Stimulated activated CD4-positive, alpha-beta T cell treated with anti-CD3 and anti-CD28 coated beads, Interleukin-2, amount 100 ng/mL, for 24 hours (primary cell): ENCODE results near the gene SLC25A45.

Experiments used
- DNase-seq, 2 donors: peaks; one replicate each; pipeline ENCODE4 v3.0.0-alpha.2; 2020

The SLC25A45 gene

DNA sequence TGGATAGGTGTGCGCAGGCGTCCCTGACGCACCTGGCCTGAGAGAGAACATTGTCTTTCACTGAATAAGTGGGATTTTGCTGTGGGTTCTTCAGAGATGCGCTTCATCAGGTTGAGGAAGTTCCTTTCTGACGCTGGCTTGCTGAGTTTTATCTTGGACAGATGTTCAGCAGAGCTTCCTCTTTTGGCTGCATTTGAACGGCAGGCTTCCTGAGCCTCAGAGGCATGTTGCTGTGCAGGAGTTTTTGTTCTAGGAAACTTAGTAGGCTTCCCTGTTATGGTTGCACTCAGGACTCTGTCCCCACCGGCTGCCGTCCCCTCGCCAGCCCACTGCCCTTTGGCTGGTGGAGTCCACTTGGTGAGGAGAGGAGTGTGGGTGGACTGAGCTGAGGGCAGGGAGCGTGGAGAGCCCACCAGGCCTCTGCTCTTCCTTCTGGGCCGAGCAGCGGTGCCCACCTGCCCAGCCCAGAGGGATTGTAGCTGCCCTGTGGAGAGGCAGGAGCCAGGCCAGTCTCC, 21.2 kb upstream of the SLC25A45 start:
- DNase-seq: no peak

DNA sequence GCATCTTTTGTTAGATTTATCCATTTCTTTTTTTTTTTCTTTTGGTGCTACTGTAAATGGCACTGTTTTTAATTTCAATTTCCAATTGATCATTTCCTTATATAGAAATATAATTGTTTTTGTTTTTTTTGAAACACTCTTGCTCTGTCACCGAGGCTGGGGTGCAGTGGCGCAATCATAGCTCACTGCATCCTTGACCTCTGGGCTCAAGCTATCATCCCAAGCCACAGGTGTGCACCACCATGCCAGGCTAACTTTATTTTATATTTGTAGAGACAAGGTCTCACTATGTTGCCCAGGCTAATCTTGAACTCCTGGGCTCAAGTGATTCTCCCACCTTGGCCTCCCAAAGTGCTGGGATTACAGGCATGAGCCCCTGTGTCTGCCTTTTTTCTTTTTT, 20.3 kb upstream of the SLC25A45 start:
- DNase-seq: no peak

DNA sequence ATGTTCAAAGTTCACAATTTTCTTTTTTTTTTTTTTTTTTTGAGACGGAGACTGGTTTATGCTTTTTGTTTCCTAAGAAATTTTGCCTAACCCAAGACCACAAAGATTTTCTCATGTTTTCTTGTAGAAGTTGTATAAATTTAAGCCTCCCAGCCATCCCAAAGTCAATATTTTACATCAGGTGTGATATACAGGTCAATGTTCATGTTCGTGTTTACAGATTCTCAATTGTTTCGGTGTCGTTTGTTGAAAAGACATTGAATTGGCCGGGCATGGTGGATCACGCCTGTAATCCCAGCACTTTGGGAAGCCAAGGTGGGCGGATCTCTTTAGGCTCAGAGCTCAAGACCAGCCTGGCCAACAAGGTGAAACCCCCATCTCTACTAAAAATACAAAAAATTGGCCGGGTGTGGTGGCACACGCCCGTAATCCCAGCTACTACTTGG, 19.4 kb upstream of the SLC25A45 start:
- no peak for DNase-seq

DNA sequence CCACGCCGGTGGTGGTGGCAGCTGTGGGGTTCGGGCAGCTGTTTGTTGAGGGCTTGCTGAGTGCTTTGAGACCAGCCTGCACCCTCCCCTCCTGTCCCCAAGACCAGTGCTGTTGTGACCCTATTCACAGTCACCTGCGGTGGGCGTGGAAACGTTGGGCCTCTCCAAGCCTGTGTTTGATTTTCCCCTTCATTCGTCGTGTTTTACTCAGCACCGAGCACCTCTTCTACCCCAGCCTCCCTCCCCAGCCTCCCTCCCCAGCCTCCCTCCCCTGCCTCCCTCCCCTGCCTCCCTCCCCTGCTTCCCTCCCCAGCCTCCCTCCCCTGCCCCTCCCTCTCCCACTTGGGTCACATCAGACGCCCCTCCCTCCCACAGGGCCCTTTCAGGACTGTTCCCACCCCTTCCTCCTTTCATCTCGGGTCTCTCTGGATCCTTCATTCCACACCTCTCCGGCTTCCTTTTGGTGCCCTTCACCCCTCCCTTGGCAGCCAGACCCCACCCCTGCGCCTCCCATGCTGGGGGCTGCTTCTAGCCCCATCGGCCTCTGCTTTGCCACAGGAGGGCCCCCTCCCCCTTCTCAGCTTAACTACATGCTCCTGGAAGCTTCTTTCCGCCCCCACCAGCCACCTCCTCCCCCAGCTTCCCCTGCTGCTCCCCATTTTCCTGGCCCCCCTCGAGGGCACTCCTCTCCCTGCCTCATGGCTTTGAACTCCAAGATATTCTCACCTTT, 18.8 kb upstream of the SLC25A45 start:
- DNase-seq: no peak

DNA sequence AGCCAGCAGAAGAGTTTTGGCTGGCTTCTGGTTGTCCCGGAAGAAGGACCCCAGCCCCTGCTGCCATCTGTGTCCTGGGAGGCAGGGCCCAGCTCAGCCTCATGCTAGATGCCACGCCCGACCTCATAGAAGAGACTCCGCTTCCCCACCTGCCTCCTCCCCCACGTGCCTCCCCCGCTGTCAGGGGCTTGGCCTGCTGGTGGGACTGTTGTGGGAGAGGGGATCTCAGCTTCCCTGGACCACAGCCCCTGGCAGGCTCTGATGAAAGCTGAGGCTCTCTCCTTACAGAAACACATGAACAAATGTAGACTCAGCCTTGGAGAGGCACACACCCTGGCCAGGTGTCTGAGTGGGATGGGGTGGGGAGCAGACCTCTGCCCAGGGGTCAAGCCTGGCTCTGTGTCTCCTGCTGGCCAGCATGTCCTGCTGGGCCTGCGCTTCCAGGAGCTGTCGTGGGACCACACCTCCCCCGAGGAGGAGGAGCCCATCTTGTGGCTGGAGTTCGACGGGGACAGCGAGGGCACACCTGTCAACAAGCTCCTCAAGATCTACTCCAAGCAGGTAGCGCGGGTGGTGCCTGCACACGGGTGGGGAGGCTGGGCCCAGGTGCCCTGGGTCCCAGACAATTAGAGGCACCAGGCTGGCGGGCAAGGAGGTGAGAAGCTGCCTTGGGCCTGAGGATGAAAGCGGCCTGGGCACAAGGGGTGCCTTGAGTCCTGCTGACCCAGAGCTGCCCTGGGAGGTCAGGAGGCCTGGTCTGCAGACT, 18.0 kb upstream of the SLC25A45 start:
- DNase-seq: no peak

DNA sequence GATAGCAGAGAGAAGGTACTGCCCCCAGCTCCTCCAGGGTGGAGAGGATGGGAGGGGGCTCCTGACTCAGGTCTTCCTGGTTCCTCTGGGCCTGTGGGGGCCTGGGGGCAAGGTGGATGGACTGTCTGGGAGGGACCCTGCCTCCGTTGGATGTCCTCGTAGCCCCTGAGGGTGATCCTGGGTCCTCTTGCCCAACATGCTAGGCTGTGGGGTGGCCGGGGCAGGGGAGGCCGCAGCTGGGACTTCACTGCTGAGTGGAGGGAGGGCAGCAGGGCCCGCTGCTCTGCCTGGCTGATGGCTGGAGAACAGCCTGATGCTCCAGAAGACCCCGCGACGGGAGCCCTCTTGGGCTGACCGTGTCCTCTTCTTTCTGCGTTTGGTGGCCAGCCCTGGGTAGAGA, 17.4 kb upstream of the SLC25A45 start:
- DNase-seq: no peak

DNA sequence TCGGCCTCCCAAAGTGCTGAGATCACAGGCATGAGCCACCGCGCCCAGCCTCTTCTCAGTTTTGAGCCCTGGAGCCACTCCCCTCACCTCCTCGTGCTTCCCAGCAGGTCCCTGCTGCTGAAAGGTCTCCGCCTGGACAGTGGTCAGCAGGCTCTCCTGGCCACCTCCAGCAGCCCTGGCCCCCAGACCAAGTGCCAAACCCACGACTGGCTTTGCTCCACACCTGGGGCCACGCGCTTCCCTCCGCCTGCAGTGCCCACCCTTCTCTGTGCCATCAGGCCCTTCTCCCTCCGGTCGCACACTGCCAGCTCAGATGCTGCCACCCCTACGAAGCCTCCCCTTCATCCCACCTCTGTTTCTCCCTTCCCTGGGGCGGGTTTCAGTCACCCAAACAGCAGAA, 16.8 kb upstream of the SLC25A45 start:
- DNase-seq: no peak

DNA sequence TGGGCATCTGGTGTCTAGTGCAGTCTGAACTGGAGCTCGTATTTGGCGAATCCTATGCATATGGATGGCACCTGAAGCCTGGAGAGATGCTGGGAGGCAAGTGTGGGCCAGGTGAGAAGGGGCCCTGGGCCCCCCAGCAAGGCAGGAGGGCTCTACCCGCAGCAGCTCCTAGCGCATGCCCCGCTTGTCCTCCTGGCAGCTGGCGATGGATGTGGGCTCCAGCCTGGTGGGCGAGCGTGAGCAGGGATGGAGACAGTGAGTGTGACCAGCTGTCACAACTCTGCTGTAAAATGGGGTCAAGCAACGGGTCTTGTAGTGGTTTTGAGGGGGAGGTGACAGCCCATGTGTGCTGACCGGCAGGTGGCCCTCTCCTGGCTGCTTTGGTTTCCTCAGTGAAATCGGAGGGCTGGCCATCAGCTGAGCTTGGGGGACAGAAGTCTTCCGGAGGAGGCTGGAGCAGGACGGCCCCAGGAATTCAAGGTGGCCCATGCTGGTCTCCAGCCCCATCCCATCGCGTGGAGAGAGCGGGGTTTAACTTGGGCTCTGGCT, 16.0 kb upstream of the SLC25A45 start:
- no peak for DNase-seq

DNA sequence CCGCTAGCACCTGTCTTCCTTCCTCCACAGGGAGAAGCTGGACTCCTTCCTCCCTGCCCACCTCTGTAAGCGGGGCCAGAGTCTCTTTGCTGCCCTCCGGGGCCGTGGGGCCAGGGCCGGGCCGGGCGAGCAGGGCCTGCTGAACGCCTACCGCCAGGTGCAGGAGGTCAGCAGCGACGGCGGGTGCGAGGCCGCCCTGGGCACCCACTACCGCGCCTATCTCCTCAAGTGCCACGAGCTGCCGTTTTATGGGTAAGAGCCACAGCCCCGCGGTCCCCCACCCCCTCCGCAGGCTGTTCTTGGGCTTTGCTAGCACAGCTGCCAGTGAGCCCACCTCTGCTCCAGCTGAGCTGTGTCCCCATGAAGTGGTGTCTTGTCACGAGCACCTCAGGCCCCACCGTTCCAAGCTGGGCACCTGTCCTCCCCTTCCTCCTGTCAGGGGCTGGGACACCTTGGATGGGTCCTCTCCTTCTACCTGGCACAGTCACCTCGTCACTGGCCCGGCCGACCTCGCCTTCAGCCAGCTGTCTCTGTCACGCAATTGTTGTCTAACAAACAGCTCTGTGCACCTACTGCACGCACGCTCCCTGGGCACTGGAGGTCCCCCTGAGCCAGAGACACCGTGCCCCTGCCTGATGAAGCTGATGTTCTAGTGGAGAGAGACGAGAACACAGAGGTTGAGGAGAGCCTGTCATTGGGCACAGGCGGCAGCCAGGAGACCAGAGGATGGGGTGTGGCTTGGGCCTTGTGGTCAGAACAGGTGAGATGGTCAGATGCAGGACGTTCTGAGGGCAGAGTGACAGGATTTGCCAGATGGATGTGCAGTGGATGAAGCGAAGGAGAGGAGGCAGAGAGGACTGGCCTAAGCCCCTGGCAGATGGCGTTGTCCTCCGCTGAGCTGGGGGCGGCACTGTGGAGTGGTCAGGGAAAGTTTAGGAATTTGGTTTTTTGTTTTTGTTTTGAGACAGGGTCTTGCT, 14.6 kb upstream of the SLC25A45 start:
- no peak for DNase-seq

DNA sequence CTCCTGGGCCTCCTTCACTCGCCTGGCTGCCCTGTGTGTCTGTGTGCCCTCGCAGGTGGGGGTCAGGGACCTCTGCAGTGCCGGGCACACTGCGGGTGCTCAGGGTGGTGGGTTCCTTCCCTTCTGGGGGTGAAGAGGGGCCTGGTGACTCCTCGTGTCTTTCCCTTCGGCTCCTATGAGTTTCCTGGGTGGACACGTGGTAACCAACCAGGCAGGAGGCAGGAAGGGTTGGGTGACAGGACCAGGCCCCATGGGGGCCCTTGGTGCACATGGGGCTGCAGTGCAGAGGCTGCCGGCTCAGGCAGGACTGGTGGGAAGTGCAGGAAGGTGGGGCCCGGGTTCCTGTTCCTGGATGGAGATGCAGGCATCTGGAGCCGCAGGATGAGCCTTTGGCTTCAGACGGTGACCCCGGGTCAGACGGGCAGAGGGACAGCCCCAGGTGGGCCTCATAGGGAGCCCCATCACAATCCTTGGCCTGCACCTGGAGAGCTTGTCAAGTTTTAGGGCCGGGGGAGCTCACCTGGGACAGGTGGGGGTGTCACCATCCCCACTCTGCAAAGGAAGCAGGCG, 13.6 kb upstream of the SLC25A45 start:
- no peak for DNase-seq

DNA sequence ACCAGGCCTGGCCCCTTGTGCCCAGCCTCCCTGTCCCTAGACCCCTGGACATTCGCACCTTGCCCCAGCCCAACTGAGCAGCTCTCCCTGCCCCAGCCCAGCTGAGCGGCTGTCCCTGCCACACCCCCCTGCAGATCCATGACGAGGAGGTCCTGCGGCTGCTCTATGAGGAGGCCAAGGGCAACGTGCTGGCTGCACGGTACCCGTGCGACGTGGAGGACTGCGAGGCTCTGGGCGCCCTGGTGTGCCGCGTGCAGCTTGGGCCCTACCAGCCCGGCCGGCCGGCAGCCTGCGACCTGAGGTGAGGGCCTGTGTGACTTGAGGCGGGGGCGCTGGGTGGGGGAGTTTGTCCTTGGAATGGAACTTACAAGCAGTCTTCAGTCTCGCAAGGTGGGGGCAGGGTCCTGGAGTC, 11.7 kb upstream of the SLC25A45 start:
- no peak for DNase-seq

DNA sequence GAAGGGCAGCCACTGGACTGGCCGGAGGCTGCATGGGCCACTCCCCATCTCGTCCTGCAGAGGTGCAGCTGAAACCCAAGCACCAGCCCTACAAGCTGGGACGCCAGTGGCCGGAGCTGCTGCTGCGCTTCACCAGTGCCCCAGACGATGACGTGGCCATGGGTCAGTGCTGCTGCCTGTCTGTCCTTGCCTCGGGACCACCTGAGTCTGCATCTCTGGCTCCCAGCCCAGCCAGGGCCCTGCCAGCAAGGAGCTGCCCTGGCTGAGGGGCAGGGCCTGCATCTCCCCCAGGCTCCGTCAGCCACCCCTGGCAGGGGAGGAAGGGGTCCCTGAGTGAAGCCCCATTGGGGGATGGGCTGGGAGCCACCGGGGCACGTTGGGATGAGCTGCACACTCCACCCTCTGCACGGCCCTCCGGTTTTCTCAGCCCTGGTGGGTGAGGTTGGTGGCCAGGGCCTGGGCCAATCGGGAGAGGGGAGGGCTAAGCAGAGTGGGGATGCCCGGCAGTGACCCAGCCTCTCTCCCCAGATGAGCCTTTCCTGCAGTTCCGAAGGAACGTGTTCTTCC, 11.2 kb upstream of the SLC25A45 start:
- DNase-seq: no peak

DNA sequence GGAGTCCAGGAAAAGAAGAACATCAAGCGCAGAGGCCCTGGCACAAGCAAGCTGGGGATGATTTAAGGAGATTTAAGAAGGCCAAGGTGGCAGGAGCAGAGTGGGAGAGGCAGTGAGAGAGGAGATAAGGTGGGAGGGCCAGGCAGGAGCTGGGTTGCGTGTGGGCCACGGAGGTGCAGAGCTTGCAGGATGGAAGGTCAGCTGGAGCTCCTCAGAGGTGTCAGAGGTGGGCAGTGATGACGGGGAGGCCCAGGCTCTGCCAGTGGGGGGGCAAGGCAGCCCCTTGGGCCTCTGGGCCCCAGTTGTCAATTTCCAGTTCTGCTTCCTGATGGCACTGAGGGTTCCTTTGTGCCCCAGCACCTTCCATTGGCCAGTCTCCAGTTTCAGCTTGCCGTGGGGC, 10.5 kb upstream of the SLC25A45 start:
- no peak for DNase-seq

DNA sequence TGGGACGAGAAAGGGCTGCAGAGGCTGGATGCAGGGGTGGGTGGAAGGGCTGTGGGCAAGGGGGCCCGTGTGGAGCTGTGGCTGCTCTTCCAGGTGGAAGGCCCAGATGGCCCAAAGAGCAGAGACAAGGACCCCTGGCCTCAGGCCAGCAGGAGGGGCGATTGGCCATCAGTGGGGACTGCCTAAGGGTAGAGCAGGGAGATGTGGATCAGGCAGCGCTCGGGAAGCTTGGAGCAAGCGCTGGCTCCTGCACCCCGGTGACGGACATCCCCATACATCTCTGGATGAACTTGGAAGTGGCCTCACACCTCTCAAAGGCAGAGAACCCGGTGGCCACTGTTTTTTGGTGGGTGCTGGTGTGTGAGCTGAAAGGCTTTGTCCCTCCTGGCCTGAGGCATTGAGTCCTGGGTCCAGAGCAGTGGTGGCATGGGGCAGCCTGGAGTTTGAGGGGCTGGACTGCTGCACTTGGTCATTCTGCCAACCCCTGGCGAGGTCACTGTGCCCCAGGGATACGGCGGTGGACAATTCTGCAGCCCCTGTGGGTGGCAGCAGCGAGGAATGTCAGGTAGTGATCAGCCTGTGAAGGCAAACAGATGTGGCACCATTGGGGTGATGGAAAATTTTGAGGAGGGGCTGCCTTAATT, 9.9 kb upstream of the SLC25A45 start:
- no peak for DNase-seq

DNA sequence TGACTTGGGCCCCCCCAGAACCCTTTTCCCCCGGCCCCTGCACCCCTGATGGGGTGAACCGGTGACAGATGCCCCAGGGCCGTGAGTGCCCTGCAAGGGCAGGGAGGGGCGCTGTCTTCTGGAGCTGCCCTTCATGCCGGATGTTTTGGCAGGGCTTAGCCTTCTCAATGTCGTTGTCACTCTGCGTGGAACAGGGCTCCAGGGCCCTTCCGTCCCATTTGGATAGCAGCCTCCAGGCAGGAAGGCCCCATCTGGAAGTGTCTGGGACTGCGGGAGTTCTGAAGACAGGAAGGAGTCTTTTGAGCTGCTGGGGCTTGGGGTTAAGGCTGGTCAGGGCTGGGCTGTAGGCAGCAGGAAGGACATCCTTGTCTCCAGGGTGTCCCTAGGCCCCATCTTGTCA, 8.6 kb upstream of the SLC25A45 start:
- DNase-seq: no peak

DNA sequence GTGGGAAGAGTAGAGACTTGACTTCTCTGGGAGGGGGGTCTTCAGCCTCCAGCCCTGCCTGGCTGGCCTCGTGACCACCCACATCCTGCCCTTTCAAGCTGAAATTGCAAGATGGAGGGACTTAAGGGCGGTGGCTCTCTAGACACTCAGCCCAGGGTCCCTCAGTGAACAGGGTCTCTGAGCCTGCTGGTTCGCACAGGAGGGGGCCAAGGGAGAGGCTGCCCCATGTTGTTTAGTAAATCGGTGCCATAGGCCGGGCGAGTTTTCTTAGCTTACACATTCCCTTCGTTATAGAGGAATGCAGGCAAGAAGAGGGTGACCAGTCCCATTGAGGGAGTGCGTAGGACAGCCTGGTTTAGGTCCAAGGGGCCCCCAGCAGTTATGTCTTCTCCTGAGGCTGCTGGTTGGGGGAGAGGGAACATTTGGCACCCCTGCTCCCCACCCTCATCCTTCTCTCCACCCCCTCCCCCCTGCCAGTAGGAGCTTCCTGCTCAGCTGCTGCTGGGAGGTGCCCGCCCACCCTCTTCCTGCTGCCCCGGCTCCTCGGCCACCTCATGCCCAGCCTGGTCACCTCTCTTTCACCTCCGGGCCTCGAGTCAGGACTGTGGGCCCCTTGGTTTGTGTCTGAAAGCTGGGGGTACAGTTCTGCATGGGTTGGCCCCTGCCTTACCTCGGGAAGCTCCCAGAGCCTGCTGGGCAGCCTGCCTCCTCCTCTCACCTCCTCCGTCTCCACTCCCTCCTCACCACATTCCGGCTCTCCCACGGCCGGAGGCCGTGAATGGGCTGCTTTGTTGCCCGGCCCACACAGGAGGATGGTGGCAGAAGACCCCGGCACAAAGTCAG, 7.9 kb upstream of the SLC25A45 start:
- DNase-seq: no peak

DNA sequence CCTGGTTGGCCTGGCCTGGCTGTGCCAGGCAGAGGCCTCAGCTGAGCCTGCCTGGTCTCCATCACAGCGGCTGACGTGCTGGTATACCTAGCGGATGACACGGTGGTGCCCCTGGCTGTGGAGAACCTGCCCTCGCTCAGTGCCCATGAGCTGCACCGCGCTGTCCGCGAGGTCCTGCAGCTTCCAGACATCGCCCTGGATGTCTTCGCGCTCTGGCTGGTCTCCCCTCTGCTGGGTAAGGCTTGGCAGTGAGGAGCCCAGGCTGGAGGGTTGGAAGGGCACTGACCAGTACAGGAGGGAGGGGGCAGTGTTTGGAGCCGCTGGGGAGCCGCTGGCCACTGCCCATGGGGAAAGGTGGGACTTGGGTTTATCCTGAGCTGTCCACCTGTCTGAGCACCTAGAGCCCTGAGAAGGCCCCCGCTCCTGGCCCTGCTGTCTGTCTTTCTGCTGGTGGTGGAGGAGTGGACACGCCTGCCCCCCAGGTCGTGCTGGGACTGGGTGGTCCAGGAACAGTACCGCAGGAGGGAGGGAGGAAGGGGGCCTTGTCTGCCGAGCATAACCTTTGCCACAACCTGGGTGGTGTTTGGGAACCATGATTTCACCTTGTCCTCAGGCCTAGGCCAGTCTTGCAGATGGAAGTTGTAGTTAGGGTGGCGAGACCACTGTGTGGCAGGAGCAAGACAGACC, 7.0 kb upstream of the SLC25A45 start:
- no peak for DNase-seq

DNA sequence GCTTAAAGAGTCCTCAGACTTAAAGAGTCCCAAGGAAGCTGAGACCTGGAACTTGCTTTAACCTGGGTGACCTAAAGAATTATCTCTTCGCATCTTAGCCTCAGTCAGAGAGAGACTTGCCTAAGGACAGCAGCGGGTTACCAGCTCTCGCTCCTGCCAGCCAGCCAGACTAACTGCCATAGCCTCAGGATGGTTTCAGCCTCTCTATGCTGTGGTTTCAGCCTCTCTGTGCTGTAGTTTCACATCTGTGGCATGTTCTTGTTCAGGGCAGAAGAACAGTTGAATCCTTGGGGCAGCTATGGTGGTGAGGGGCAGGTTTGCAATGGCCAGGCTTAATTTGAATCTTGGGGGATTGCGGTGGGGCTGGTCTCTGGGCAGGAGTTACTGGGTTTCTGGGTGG, 6.3 kb upstream of the SLC25A45 start:
- DNase-seq: no peak

DNA sequence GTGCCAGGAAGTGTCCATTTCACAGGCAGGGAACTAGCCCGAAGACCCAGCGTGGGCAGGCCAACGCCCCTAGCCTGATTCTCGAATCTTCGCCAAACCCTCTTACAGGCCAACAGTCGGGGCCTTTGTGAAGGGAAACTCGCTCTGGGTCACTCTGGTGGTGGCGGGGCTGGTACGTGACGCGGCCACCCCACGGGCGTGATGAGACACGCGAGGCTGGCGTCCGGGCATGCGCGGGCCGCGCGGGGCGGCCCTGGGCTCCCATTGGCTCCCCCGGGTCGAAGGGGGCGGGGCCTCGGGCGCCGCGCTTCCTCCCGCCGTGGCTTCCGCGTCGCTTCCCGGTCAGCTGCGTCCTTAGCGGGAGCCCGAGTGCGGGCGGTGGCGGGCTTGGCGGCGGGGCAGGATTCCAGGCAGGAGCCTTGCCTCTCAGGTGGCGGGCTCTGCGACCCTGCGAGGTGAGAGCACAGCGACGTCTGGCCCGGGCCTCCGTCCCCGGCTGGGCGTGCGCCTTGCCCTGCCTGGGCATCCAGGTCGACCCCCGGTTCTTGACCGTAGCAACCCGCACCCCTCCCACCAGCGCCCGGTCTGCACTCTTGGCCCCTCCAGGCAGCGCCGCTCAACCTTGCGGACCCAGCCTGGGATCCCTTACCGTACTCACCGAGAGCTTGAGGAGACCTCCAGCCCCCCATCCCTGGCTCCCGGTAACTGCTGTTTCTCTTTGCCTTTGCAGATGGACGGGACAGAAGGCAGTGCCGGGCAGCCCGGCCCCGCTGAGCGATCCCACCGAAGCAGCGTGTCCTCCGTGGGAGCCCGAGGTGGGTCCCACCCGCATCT, 4.1 kb upstream of the SLC25A45 start, which contains the start of gene FRMD8:
FRMD8 (plus strand) TSS at position 331 of the 834 bp plus-strand sequence; CDS start at position 731, 400 bp downstream.
- peak; percentile 89 for DNase-seq
